DND-41 (cell line): ENCODE results near the gene TFCP2.
A peak's percentile ranks its signal among the peaks of the same experiment; 100 is the strongest.

Experiments
- ATAC-seq: fragments of 200-7000 bp; cut with Tn5 transposase; 3 replicates; pipeline ENCODE4 v1.9.1; 2021; ENCODE audit warnings: low read depth; ENCODE audit not compliant: insufficient read depth
- DNase-seq: peaks from one replicate; pipeline ENCODE4 v3.0.0-alpha.2; 2020
- H2AFZ ChIP-seq: 2 replicates; pipeline ENCODE4 v1.6.0; 2012; ENCODE audit warnings: low read depth, low read length
- H3K27ac ChIP-seq: 2 replicates; pipeline ENCODE4 v1.5.1; 2012; ENCODE audit warnings: low read length, inconsistent platforms
- H3K27me3 ChIP-seq: fragments of 200-600 bp; sonication (generic); 2 replicates; pipeline ENCODE4 v1.6.0; 2012; ENCODE audit warnings: low read length, mild to moderate bottlenecking, inconsistent platforms; ENCODE audit not compliant: insufficient read depth, poor library complexity
- H3K36me3 ChIP-seq: 2 replicates; pipeline ENCODE4 v1.5.1; 2012; ENCODE audit warnings: low read length, inconsistent platforms; ENCODE audit not compliant: insufficient read depth
- H3K4me1 ChIP-seq: 2 replicates; pipeline ENCODE4 v1.5.1; 2012; ENCODE audit warnings: mild to moderate bottlenecking, low read length; ENCODE audit not compliant: insufficient read depth
- H3K4me2 ChIP-seq: 2 replicates; pipeline ENCODE4 v1.6.0; 2012; ENCODE audit warnings: mild to moderate bottlenecking, moderate library complexity, low read length, inconsistent platforms; ENCODE audit not compliant: insufficient read depth
- H3K4me3 ChIP-seq, 2 experiments: fragments of 200-600 bp in 1 of 2; shearing (Covaris generic) in 1 of 2; 2 replicates each; pipeline ENCODE4 v1.5.1; 2012 to 2016; ENCODE audit warnings: inconsistent platforms in 2 of 2, low read length in 2 of 2, mild to moderate bottlenecking in 2 of 2, low read depth in 1 of 2, moderate library complexity in 1 of 2
- H3K79me2 ChIP-seq: 2 replicates; pipeline ENCODE4 v1.6.0; 2012; ENCODE audit warnings: low read length, inconsistent platforms; ENCODE audit not compliant: insufficient read depth
- H3K9ac ChIP-seq: 2 replicates; pipeline ENCODE4 v1.6.0; 2012; ENCODE audit warnings: low read depth, mild to moderate bottlenecking, inconsistent platforms, low read length, moderate library complexity
- H3K9me3 ChIP-seq: 2 replicates; pipeline ENCODE4 v1.5.1; 2012; ENCODE audit warnings: low read length, moderate library complexity, mild to moderate bottlenecking, inconsistent platforms; ENCODE audit not compliant: insufficient read depth, severe bottlenecking
- H4K20me1 ChIP-seq: 2 replicates; pipeline ENCODE4 v1.6.0; 2012; ENCODE audit warnings: low read length; ENCODE audit not compliant: insufficient read depth
- EZH2 ChIP-seq: IDR thresholded peaks from 3 replicates; pipeline ENCODE4 v1.6.1; 2012; ENCODE audit warnings: borderline replicate concordance, low read depth, mild to moderate bottlenecking, moderate library complexity, low read length, inconsistent platforms; ENCODE audit not compliant: severe bottlenecking
- TF ChIP-seq, protein P1 (sequence below): IDR thresholded peaks from 2 replicates; pipeline ENCODE4 v1.5.1; 2012; ENCODE audit warnings: borderline replicate concordance, low read length, moderate library complexity, mild to moderate bottlenecking; ENCODE audit not compliant: poor library complexity, severe bottlenecking; ENCODE audit errors: extremely low read depth

TFCP2 gene

DNA sequence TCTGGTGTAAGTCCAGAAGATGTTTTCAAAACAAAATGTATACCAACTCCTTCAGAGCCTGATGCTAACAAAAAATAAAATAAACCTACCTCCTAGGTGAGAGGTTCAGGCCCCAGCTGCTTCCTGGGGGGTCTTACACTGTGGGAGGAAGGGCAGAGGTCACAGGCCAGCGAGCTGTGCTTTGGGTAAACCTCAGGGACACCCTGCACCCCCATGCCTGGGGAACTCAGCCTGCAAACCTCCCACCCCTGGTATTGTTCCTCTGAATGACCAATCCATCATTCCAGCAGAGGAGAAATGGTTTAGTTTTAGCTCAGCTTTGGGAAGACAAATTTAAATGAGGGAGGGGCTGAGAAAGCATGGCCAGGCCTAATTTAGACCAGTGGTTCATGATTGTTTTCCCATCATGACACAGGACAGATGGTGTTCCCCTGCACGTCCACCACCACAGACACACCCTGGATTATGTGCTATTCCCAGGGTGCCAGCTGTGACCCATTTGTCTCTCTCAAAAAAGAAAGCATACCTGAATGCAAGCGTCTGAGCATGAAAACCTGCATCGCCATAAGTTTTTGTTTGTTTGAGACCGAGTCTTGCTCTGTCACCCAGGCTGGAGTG lies 14.5 kb upstream of the TFCP2 start:
- H3K4me3 ChIP-seq = no peak overlapping the region
- ATAC-seq (no peak), DNase-seq (no peak)
- H3K4me2 ChIP-seq = no peak overlapping the region
- H3K9ac ChIP-seq = no peak overlapping the region
- no peak overlapping the region for H3K27ac ChIP-seq
- H2AFZ ChIP-seq = no peak overlapping the region
- H4K20me1 ChIP-seq = no peaks in the 10 kb centered on the region
- H3K4me1 ChIP-seq = no peaks in the 10 kb centered on the region
- H3K9me3 ChIP-seq = no peaks in the 10 kb centered on the region
- no peaks in the 10 kb centered on the region for H3K36me3 ChIP-seq
- H3K27me3 ChIP-seq = no peaks in the 10 kb centered on the region
- TF ChIP-seq, protein P1, sequence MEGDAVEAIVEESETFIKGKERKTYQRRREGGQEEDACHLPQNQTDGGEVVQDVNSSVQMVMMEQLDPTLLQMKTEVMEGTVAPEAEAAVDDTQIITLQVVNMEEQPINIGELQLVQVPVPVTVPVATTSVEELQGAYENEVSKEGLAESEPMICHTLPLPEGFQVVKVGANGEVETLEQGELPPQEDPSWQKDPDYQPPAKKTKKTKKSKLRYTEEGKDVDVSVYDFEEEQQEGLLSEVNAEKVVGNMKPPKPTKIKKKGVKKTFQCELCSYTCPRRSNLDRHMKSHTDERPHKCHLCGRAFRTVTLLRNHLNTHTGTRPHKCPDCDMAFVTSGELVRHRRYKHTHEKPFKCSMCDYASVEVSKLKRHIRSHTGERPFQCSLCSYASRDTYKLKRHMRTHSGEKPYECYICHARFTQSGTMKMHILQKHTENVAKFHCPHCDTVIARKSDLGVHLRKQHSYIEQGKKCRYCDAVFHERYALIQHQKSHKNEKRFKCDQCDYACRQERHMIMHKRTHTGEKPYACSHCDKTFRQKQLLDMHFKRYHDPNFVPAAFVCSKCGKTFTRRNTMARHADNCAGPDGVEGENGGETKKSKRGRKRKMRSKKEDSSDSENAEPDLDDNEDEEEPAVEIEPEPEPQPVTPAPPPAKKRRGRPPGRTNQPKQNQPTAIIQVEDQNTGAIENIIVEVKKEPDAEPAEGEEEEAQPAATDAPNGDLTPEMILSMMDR = no peak
- TF ChIP-seq EZH2 = no peak
- H3K79me2 ChIP-seq = no peaks in the 10 kb centered on the region

DNA sequence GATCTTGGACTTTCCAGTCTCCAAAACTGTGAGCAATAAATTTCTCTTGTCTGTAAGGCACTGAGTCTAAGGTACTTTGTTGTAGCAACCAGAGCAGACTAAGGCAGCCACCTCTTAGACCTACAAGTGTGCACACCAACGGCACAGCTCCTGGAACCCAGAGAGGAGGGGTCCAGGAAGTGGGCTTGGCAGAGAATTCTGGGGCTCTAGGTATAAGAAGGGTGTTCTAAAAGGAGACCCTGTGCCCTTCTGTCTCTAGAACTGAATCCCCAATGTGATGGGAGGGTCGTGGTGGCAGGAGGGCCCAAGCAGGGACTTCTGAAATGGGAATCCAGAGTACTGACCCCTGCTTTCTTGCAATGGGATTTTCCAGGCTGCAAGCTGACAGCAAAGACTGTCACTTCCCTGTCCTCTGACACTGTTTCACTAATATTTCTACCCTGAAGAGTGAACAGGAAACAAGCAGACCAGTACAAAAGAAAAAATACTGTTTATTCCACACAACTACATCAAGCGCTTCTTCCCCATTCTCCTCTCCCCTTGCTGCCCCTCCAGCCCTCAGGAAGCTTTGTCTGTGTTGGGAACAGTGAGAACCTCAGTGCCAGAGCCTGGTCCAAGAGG lies 13.6 kb upstream of the TFCP2 start:
- H4K20me1 ChIP-seq = no peaks in the 10 kb centered on the region
- no peaks in the 10 kb centered on the region for H3K36me3 ChIP-seq
- no peaks in the 10 kb centered on the region for H3K27me3 ChIP-seq
- H3K4me2 ChIP-seq = no peak overlapping the region
- H3K27ac ChIP-seq = no peak overlapping the region
- peak overlapping the region; percentile 29; the same call in 1 of the 2 replicates for H2AFZ ChIP-seq
- no peak overlapping the region for H3K9ac ChIP-seq
- DNase-seq (no peak), ATAC-seq (peak; percentile 44; the same call in 1 of the 3 replicates)
- no peak overlapping the region for H3K4me3 ChIP-seq
- H3K79me2 ChIP-seq = no peaks in the 10 kb centered on the region
- no peaks in the 10 kb centered on the region for H3K9me3 ChIP-seq
- no peaks in the 10 kb centered on the region for H3K4me1 ChIP-seq
- TF ChIP-seq, protein P1 = no peak
- TF ChIP-seq EZH2 = no peak

DNA sequence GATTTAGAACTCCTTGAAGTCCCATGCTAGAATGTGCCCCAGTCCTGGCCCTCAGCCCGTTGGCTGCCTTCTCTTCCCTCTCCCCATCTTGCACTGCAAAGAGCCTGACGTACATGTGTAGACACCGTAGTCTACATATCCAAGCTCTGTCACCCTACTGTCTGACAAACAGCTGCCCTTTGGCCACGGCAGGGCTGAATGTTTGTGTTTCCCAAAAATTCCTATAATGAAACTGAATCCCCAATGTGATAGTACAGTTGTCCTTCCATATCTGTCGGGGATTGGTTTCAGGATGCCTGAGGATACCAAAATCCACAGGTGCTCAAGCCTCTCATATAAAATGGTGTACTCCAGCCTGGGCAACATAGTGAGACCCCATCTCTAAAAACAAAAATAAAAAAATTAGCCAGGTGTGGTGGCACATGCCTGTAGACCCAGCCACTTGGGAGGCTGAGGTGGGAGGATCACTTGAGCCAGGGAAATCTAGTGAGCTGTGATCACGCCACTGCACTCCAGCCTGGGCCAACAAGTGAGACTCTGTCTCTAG lies 12.3 kb upstream of the TFCP2 start:
- Histone ChIP-seq H3K4me3 (no peak overlapping the region), H4K20me1 (no peaks in the 10 kb centered on the region), H3K9ac (no peak overlapping the region), H3K79me2 (no peaks in the 10 kb centered on the region), H3K4me2 (no peak overlapping the region), H3K36me3 (no peaks in the 10 kb centered on the region), H3K27ac (no peak overlapping the region), H3K4me1 (no peaks in the 10 kb centered on the region), H3K9me3 (no peaks in the 10 kb centered on the region), H3K27me3 (no peaks in the 10 kb centered on the region), H2AFZ (no peak overlapping the region)
- DNase-seq (no peak), ATAC-seq (no peak)
- TF ChIP-seq, protein P1 = no peak
- no peak for TF ChIP-seq EZH2
